Mucosa of rectum (tissue), 2 donors: Measurements from ENCODE around the gene COL28A1.
"Not testable (repeated sequence)": the region's sequence is repeated elsewhere in the genome, so short reads cannot be mapped to it uniquely, and the experiment has no call there.

Source experiments
- H3K27ac ChIP-seq, 2 donors: one replicate each; pipeline ENCODE4 v1.7.0; 2013; ENCODE audit warnings: inconsistent platforms in 2 of 2, low read depth in 2 of 2, low read length in 2 of 2
- H3K27me3 ChIP-seq, 2 donors: one replicate each; pipeline ENCODE4 v1.7.0; 2013; ENCODE audit warnings: low read length in 2 of 2; ENCODE audit not compliant: control insufficient read depth in 2 of 2, insufficient read depth in 2 of 2
- H3K36me3 ChIP-seq, 2 donors: one replicate each; pipeline ENCODE4 v1.7.0; 2013; ENCODE audit warnings: low read length in 2 of 2; ENCODE audit not compliant: control insufficient read depth in 2 of 2, insufficient read depth in 2 of 2
- H3K4me1 ChIP-seq, 2 donors: one replicate each; pipeline ENCODE4 v1.7.0; 2013; ENCODE audit warnings: low read length in 2 of 2, mild to moderate bottlenecking in 1 of 2; ENCODE audit not compliant: control insufficient read depth in 2 of 2, insufficient read depth in 2 of 2
- H3K4me3 ChIP-seq, 2 donors: one replicate each; pipeline ENCODE4 v1.7.0; 2013; ENCODE audit warnings: low read length in 2 of 2
- H3K9ac ChIP-seq, 2 donors: one replicate each; pipeline ENCODE4 v1.7.0; 2013; ENCODE audit warnings: low read length in 2 of 2, low read depth in 1 of 2, mild to moderate bottlenecking in 1 of 2
- H3K9me3 ChIP-seq, 2 donors: one replicate each; pipeline ENCODE4 v1.7.0; 2013; ENCODE audit warnings: low read length in 2 of 2; ENCODE audit not compliant: control insufficient read depth in 2 of 2
- donor health status: healthy.
- donor health status: Normal muscosa, but diverticular disease.

The COL28A1 gene

GRCh38 chr7:7416031-7416858, 119.4 kb downstream of the COL28A1 start:
- Histone ChIP-seq H3K9me3 (no peaks in the 10 kb centered on the region), H3K36me3 (no peaks in the 10 kb centered on the region), H3K4me3 (no peak overlapping the region), H3K9ac (peak overlapping the region in 1 of 2 donors; percentile 8), H3K27me3 (no peaks in the 10 kb centered on the region), H3K27ac (peak overlapping the region; percentile 81), H3K4me1 (peaks cover 12 to 29% of the 10 kb centered on the region in 2 donors)

- Histone ChIP-seq H3K9ac (peak overlapping the region in 1 of 2 donors; percentile 35), H3K9me3 (no peaks in the 10 kb centered on the region), H3K36me3 (no peaks in the 10 kb centered on the region), H3K27me3 (no peaks in the 10 kb centered on the region), H3K27ac (peak overlapping the region; percentile 81 to 84), H3K4me3 (no peak overlapping the region), H3K4me1 (peaks cover 16 to 36% of the 10 kb centered on the region in 2 donors)
Observed at GRCh38 chr7:7414791-7415603, 120.7 kb downstream of the COL28A1 start.

GRCh38 chr7:7408001-7408770, 127.5 kb downstream of the COL28A1 start:
- H3K27ac ChIP-seq = peak overlapping the region; percentile 75 to 85
- peaks cover 15 to 19% of the 10 kb centered on the region in 2 donors for H3K4me1 ChIP-seq
- H3K27me3 ChIP-seq = no peaks in the 10 kb centered on the region
- peak overlapping the region in 1 of 2 donors; percentile 26 for H3K9ac ChIP-seq
- no peaks in the 10 kb centered on the region for H3K36me3 ChIP-seq
- peak overlapping the region; percentile 51 to 55 for H3K4me3 ChIP-seq
- no peaks in the 10 kb centered on the region for H3K9me3 ChIP-seq

- H3K9me3 ChIP-seq = no peaks in the 10 kb centered on the region
- H3K27me3 ChIP-seq = no peaks in the 10 kb centered on the region
- no peak overlapping the region for H3K9ac ChIP-seq
- no peaks in the 10 kb centered on the region for H3K36me3 ChIP-seq
- H3K27ac ChIP-seq = no peak overlapping the region
- H3K4me1 ChIP-seq = peaks cover 11 to 13% of the 10 kb centered on the region in 2 donors
- no peak overlapping the region for H3K4me3 ChIP-seq
Observed at GRCh38 chr7:7405461-7405860, 130.2 kb downstream of the COL28A1 start.

- Histone ChIP-seq H3K27ac (no peak overlapping the region), H3K27me3 (no peaks in the 10 kb centered on the region), H3K36me3 (no peaks in the 10 kb centered on the region), H3K9ac (no peak overlapping the region), H3K4me3 (no peak overlapping the region), H3K4me1 (no peaks in the 10 kb centered on the region), H3K9me3 (no peaks in the 10 kb centered on the region)
Observed at GRCh38 chr7:7399707-7400106, 136.0 kb downstream of the COL28A1 start.

- Histone ChIP-seq H3K27ac (no peak overlapping the region), H3K4me3 (no peak overlapping the region), H3K27me3 (no peaks in the 10 kb centered on the region), H3K9me3 (no peaks in the 10 kb centered on the region), H3K9ac (no peak overlapping the region), H3K4me1 (no peaks in the 10 kb centered on the region), H3K36me3 (no peaks in the 10 kb centered on the region)
Observed at GRCh38 chr7:7395785-7396184, 139.9 kb downstream of the COL28A1 start.

GRCh38 chr7:7388164-7388563, 147.5 kb downstream of the COL28A1 start:
- H3K27ac ChIP-seq, H3K36me3 ChIP-seq, H3K9ac ChIP-seq, H3K9me3 ChIP-seq, H3K4me1 ChIP-seq, H3K27me3 ChIP-seq, H3K4me3 ChIP-seq: not testable (repeated sequence)

- Histone ChIP-seq H3K9ac (no peak overlapping the region), H3K36me3 (no peaks in the 10 kb centered on the region), H3K27me3 (no peaks in the 10 kb centered on the region), H3K4me1 (no peaks in the 10 kb centered on the region), H3K4me3 (no peak overlapping the region), H3K27ac (no peak overlapping the region), H3K9me3 (no peaks in the 10 kb centered on the region)
Observed at GRCh38 chr7:7385421-7385820, 150.3 kb downstream of the COL28A1 start.

- Histone ChIP-seq H3K9me3 (no peaks in the 10 kb centered on the region), H3K36me3 (no peaks in the 10 kb centered on the region), H3K9ac (no peak overlapping the region), H3K4me3 (no peak overlapping the region), H3K4me1 (no peaks in the 10 kb centered on the region), H3K27me3 (no peaks in the 10 kb centered on the region), H3K27ac (no peak overlapping the region)
Observed at GRCh38 chr7:7384228-7384627, 151.4 kb downstream of the COL28A1 start.

GRCh38 chr7:7375538-7375937, 160.1 kb downstream of the COL28A1 start:
- Histone ChIP-seq H3K36me3 (no peaks in the 10 kb centered on the region), H3K9me3 (no peaks in the 10 kb centered on the region), H3K9ac (no peak overlapping the region), H3K27ac (no peak overlapping the region), H3K4me1 (no peaks in the 10 kb centered on the region), H3K27me3 (no peaks in the 10 kb centered on the region), H3K4me3 (no peak overlapping the region)
